Caco-2 (cell line): Measurements from ENCODE around the gene CEACAM16. TPM values are rescaled to one million over a fixed set of nuclear protein-coding genes. Genes with fewer than 3 reads are reported as not detected.

Source experiments
- BruUV-seq: library from RNA; stranded (reverse); fragments of 400-500 nt; replicated peaks from 2 replicates; lab custom pipeline; 2021; lab: Mats Ljungman, UMichigan
- CTCF ChIA-PET: fragments of 300-600 bp; sonication (Branson Sonifier 250); formaldehyde crosslinking; loops from one replicate; lab custom pipeline; 2022; ENCODE audit warnings: antibody characterized with exemption; lab: Charles Lee
- POLR2A ChIA-PET: fragments of 300-600 bp; sonication (Branson Sonifier 250); formaldehyde crosslinking; loops from one replicate; lab custom pipeline; 2022; ENCODE audit warnings: antibody characterized with exemption; lab: Charles Lee
- DNase-seq, 2 experiments: peaks; one replicate each; pipeline versions ENCODE4 v3.0.0 to v3.0.0-alpha.2; 2020 to 2022
- H3K27me3 ChIP-seq: replicated peaks from 2 replicates; pipeline ENCODE4 v1.6.0; 2011; ENCODE audit warnings: low read length; ENCODE audit not compliant: control insufficient read depth, insufficient read depth
- H3K36me3 ChIP-seq: 2 replicates; pipeline ENCODE4 v1.5.1; 2011; ENCODE audit warnings: low read length; ENCODE audit not compliant: control insufficient read depth, insufficient read depth
- H3K4me1 ChIP-seq: fragments of 250-450 bp; sonication (Bioruptor Pico); 2 replicates; pipeline ENCODE4 v1.5.1; 2020; ENCODE audit warnings: mild to moderate bottlenecking
- H3K4me3 ChIP-seq: 2 replicates; pipeline ENCODE4 v1.5.1; 2011; ENCODE audit warnings: low read depth, mild to moderate bottlenecking, control low read depth, low read length
- H3K9me3 ChIP-seq: fragments of 250-450 bp; sonication (Bioruptor Pico); 2 replicates; pipeline ENCODE4 v1.5.1; 2020; ENCODE audit warnings: mild to moderate bottlenecking, moderate library complexity
- H3K27ac Mint-ChIP-seq: one replicate; pipeline ENCODE4 v1.8.0; 2022; ENCODE audit warnings: mixed read lengths; ENCODE audit not compliant: unreplicated experiment
- H3K27me3 Mint-ChIP-seq: one replicate; pipeline ENCODE4 v1.8.0; 2022; ENCODE audit warnings: mixed read lengths; ENCODE audit not compliant: insufficient read depth, unreplicated experiment
- H3K36me3 Mint-ChIP-seq: one replicate; pipeline ENCODE4 v1.8.0; 2022; ENCODE audit warnings: mild to moderate bottlenecking, mixed read lengths; ENCODE audit not compliant: insufficient read depth, unreplicated experiment
- H3K4me1 Mint-ChIP-seq: one replicate; pipeline ENCODE4 v1.8.0; 2022; ENCODE audit warnings: low read depth, mixed read lengths; ENCODE audit not compliant: unreplicated experiment
- H3K4me3 Mint-ChIP-seq: one replicate; pipeline ENCODE4 v1.8.0; 2022; ENCODE audit warnings: mild to moderate bottlenecking, moderate library complexity, mixed read lengths; ENCODE audit not compliant: unreplicated experiment
- H3K9me3 Mint-ChIP-seq: one replicate; pipeline ENCODE4 v1.8.0; 2022; ENCODE audit warnings: mixed read lengths; ENCODE audit not compliant: unreplicated experiment
- intact Hi-C: fragments of 100-400 bp; cut with micrococcal nuclease; formaldehyde crosslinking; loops from one replicate; pipeline ENCODE4 v1.10.0; 2022; ENCODE audit not compliant: unreplicated experiment
- total RNA-seq: library from RNA; stranded (reverse); gene quantifications from 2 replicates; pipeline ENCODE4 v1.2.3, GENCODE V29; 2022
- TF ChIP-seq, protein P1 (sequence below), 2 experiments: fragments of 200-600 bp in 1 of 2; IDR thresholded peaks; 1 replicate in 1 of 2; 2 replicates in 1 of 2; pipeline versions ENCODE4 v1.5.1 to v1.8.0; 2011 to 2022; ENCODE audit warnings: antibody characterized with exemption in 1 of 2, control low read depth in 1 of 2, inconsistent platforms in 1 of 2, low read depth in 1 of 2, low read length in 1 of 2, mild to moderate bottlenecking in 1 of 2, moderate library complexity in 1 of 2; ENCODE audit not compliant: insufficient read depth in 1 of 2, severe bottlenecking in 1 of 2, unreplicated experiment in 1 of 2

Gene CEACAM16
- total RNA-seq, 1 experiment from 2014 or later: not detected

DNA sequence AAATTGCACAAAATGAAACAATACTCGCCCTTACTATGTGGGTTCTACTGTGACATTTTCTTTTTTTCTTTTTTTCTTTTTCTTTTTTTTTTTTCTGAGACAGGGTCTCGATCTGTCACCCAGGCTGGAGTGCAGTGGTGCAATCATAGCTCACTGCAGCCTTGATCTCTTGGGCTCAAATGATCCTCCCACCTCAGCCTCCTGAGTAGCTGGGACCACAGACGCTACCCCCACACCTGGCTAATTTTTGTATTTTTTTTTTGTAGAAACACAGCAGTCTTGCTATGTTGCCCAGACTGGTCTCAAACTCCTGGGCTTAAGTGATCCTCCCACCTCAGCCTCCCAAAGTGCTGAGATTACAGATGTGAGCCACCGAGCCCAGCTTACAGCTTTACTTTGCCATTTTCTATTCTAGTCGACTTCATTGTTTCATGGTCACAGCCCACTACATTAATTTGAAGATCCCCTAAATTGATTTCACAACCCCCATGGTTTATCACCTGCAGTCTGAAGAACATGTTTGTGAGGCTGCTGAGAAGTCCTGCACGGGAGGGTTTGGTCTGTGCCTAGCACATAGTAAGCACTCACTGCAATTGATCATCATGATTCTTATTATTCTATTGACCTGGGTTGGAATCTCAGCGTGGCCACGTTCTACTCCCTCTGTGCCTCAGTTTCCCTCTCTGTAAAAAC lies 53.3 kb downstream of the CEACAM16 start:
- H3K4me1 ChIP-seq: peaks cover 28% of the 10 kb centered on the region
- ChIA-PET CTCF (interaction anchor here (2.5 kb wide), 1 partner anchor 28 kb away, joined by 8 read pairs; no protein-coding TSS in a partner anchor), POLR2A (no interaction called here)
- TSS peak; percentile 4 for BruUV-seq
- Mint-ChIP-seq H3K36me3 (peaks cover 38% of the 10 kb centered on the region), H3K27me3 (no peaks in the 10 kb centered on the region), H3K27ac (no peak overlapping the region), H3K9me3 (no peaks in the 10 kb centered on the region), H3K4me1 (peaks cover 5% of the 10 kb centered on the region), H3K4me3 (no peak overlapping the region)
- TF ChIP-seq, protein P1, sequence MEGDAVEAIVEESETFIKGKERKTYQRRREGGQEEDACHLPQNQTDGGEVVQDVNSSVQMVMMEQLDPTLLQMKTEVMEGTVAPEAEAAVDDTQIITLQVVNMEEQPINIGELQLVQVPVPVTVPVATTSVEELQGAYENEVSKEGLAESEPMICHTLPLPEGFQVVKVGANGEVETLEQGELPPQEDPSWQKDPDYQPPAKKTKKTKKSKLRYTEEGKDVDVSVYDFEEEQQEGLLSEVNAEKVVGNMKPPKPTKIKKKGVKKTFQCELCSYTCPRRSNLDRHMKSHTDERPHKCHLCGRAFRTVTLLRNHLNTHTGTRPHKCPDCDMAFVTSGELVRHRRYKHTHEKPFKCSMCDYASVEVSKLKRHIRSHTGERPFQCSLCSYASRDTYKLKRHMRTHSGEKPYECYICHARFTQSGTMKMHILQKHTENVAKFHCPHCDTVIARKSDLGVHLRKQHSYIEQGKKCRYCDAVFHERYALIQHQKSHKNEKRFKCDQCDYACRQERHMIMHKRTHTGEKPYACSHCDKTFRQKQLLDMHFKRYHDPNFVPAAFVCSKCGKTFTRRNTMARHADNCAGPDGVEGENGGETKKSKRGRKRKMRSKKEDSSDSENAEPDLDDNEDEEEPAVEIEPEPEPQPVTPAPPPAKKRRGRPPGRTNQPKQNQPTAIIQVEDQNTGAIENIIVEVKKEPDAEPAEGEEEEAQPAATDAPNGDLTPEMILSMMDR (IDR thresholded peaks at IDR 0.05; ENCODE audit: insufficient read depth in 1 of 2, low read depth in 1 of 2, low read length in 1 of 2, severe bottlenecking in 1 of 2, unreplicated experiment in 1 of 2): no peak
- no peak for DNase-seq
- no peak overlapping the region for H3K4me3 ChIP-seq
- H3K36me3 ChIP-seq: peaks cover 1% of the 10 kb centered on the region; the same call in 1 of the 2 replicates
- H3K27me3 ChIP-seq: no peaks in the 10 kb centered on the region
- H3K9me3 ChIP-seq: no peaks in the 10 kb centered on the region
- intact Hi-C loops: no loop called here

DNA sequence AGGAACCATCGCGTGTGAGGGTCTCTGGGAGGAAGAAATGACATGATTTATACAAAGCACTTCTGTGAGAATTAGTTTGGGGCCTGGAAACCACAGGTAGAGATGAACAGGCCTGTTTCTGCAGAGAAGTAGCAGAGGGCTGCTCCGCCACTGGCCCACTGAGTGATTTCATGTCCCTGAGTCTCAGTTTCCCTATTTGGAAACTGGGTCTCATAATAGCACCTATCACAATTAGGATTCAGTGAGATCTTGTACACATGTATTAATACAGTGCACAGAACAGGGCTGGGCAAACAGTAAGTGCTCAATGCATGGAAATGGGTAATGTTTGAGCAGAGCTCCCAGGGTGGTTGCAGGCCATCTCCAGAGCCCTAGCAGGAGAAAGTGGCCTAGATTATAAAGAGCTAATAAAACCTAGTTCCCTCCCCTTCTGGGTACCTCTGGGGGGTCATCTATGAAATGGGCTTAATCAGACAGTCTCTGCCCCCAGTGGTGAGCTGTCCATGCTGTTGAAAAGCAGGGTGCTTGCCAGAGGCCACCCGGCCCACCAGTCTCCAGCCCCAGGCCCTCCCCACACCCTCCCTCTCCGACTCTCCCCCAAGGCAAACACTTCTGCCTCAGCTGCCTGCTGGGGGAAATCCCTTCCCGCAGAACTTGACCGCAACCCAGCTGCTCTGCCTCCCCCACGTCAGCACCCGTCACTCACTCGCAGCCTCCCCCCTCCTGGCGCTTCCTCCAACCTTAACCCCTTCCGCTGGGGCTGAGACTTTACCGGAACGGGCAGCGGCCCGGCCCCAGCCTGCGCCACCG lies 54.1 kb downstream of the CEACAM16 start:
- H3K27me3 ChIP-seq: no peaks in the 10 kb centered on the region
- no peak overlapping the region for H3K27ac Mint-ChIP-seq
- H3K4me3 ChIP-seq: no peak overlapping the region
- H3K9me3 Mint-ChIP-seq: no peaks in the 10 kb centered on the region
- H3K27me3 Mint-ChIP-seq: no peaks in the 10 kb centered on the region
- H3K36me3 Mint-ChIP-seq: peaks cover 32% of the 10 kb centered on the region
- H3K4me1 ChIP-seq: peaks cover 28% of the 10 kb centered on the region
- ChIA-PET CTCF (interaction anchor here (2.5 kb wide), 1 partner anchor 29 kb away, joined by 8 read pairs; no protein-coding TSS in a partner anchor), POLR2A (no interaction called here)
- H3K9me3 ChIP-seq: no peaks in the 10 kb centered on the region
- TF ChIP-seq, protein P1 (IDR thresholded peaks at IDR 0.05; ENCODE audit: insufficient read depth in 1 of 2, low read depth in 1 of 2, low read length in 1 of 2, severe bottlenecking in 1 of 2, unreplicated experiment in 1 of 2): no peak
- H3K4me3 Mint-ChIP-seq: peak overlapping the region; percentile 60
- H3K36me3 ChIP-seq: peaks cover 1% of the 10 kb centered on the region
- intact Hi-C loops: no loop called here
- DNase-seq: peak; percentile 45 to 63
- H3K4me1 Mint-ChIP-seq: peaks cover 5% of the 10 kb centered on the region
- BruUV-seq: no TSS peak

DNA sequence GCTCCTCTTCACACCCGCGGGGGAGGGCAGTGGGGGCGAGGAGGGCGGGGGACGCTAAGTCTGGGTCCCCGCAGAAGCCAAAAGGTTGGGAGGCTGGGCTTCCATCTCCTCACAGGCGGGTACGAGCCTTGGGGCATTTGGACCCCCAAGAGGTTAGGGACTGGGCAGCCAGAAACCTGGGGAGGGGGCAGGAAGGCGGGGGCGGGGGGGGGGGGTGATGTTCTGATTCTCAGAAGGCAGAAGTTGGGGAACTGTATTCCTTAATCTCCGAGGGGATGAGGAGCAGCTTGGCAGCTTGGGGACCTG lies 54.6 kb downstream of the CEACAM16 start:
- no peaks in the 10 kb centered on the region for H3K27me3 Mint-ChIP-seq
- H3K27ac Mint-ChIP-seq: no peak overlapping the region
- peaks cover 28% of the 10 kb centered on the region for H3K4me1 ChIP-seq
- H3K4me3 ChIP-seq: no peak overlapping the region
- H3K4me3 Mint-ChIP-seq: peak overlapping the region; percentile 60
- ChIA-PET POLR2A (interaction anchor here (0.6 kb wide), 1 partner anchor 28 kb away, joined by 10 read pairs; no protein-coding TSS in a partner anchor), CTCF (interaction anchor here (2.5 kb wide), 1 partner anchor 29 kb away, joined by 8 read pairs; no protein-coding TSS in a partner anchor)
- H3K9me3 Mint-ChIP-seq: no peaks in the 10 kb centered on the region
- DNase-seq: no peak
- H3K36me3 ChIP-seq: peaks cover 1% of the 10 kb centered on the region
- BruUV-seq: no TSS peak
- H3K36me3 Mint-ChIP-seq: peaks cover 34% of the 10 kb centered on the region
- no peaks in the 10 kb centered on the region for H3K9me3 ChIP-seq
- TF ChIP-seq, protein P1 (IDR thresholded peaks at IDR 0.05; ENCODE audit: insufficient read depth in 1 of 2, low read depth in 1 of 2, low read length in 1 of 2, severe bottlenecking in 1 of 2, unreplicated experiment in 1 of 2): no peak
- H3K27me3 ChIP-seq: no peaks in the 10 kb centered on the region
- H3K4me1 Mint-ChIP-seq: peaks cover 5% of the 10 kb centered on the region
- intact Hi-C loops: no loop called here
